IMR-90 (cell line): ENCODE measurements around the gene ACOX1. TPM values are rescaled to one million over a fixed set of nuclear protein-coding genes. Genes with fewer than 3 reads are reported as not detected.

Experiments
- ATAC-seq: fragments of 200-7000 bp; cut with Tn5 transposase; 2 replicates; pipeline ENCODE4 v1.9.1; 2020; ENCODE audit warnings: low read depth, mild to moderate bottlenecking, moderate library complexity
- BruUV-seq: library from RNA; stranded (reverse); fragments of 400-500 nt; replicated peaks from 2 replicates; lab custom pipeline; 2021; lab: Mats Ljungman, UMichigan
- CTCF ChIA-PET: fragments of 300-600 bp; formaldehyde crosslinking; extraction: SDS; loops from one replicate; lab custom pipeline; 2021; ENCODE audit warnings: antibody characterized with exemption; lab: Yijun Ruan, JAX
- POLR2A ChIA-PET: fragments of 300-600 bp; sonication (Branson Sonifier 250); formaldehyde crosslinking; loops from one replicate; lab custom pipeline; 2022; ENCODE audit warnings: antibody characterized with exemption; ENCODE audit not compliant: unreplicated experiment; lab: Charles Lee
- DNase-seq: peaks from one replicate; pipeline ENCODE4 v3.0.0; 2013
- H2AFZ ChIP-seq: replicated peaks from 2 replicates; pipeline ENCODE3; 2013; ENCODE audit warnings: low read length, mild to moderate bottlenecking; ENCODE audit not compliant: poor library complexity
- H2AK5ac ChIP-seq: 2 replicates; pipeline ENCODE4 v1.6.1; 2013; ENCODE audit warnings: low read depth, low read length, inconsistent platforms
- H2AK9ac ChIP-seq: replicated peaks from 2 replicates; pipeline ENCODE3; 2013; ENCODE audit warnings: mild to moderate bottlenecking, low read depth, low read length, moderate library complexity; ENCODE audit not compliant: poor library complexity
- H2BK120ac ChIP-seq: 2 replicates; pipeline ENCODE4 v1.6.1; 2013; ENCODE audit warnings: low read depth, low read length, inconsistent platforms
- H2BK15ac ChIP-seq: 3 replicates; pipeline ENCODE4 v1.6.1; 2013; ENCODE audit warnings: low read depth, low read length, inconsistent platforms
- H2BK20ac ChIP-seq: 2 replicates; pipeline ENCODE4 v1.6.1; 2013; ENCODE audit warnings: low read depth, mild to moderate bottlenecking, inconsistent platforms, low read length, moderate library complexity
- H2BK5ac ChIP-seq: 2 replicates; pipeline ENCODE4 v1.6.1; 2013; ENCODE audit warnings: mild to moderate bottlenecking, low read depth, low read length, inconsistent platforms; ENCODE audit not compliant: poor library complexity, severe bottlenecking
- H3K14ac ChIP-seq: replicated peaks from 2 replicates; pipeline ENCODE4 v1.6.1; 2013; ENCODE audit warnings: low read depth, low read length, inconsistent platforms
- H3K18ac ChIP-seq: 2 replicates; pipeline ENCODE4 v1.6.1; 2013; ENCODE audit warnings: low read depth, low read length, control low read depth
- H3K23ac ChIP-seq: 2 replicates; pipeline ENCODE4 v1.6.1; 2013; ENCODE audit warnings: low read depth, low read length, inconsistent platforms
- H3K27ac ChIP-seq: 2 replicates; pipeline ENCODE4 v1.5.1; 2013; ENCODE audit warnings: mild to moderate bottlenecking, control low read depth, low read length; ENCODE audit not compliant: insufficient read depth
- H3K27me3 ChIP-seq: 2 replicates; pipeline ENCODE4 v1.6.1; 2013; ENCODE audit warnings: low read length; ENCODE audit not compliant: control insufficient read depth, insufficient read depth
- H3K36me3 ChIP-seq: 2 replicates; pipeline ENCODE4 v1.6.1; 2013; ENCODE audit warnings: low read length, mixed read lengths; ENCODE audit not compliant: control insufficient read depth, insufficient read depth
- H3K4ac ChIP-seq: 2 replicates; pipeline ENCODE4 v1.6.1; 2013; ENCODE audit warnings: low read depth, low read length, inconsistent platforms
- H3K4me1 ChIP-seq: 2 replicates; pipeline ENCODE4 v1.6.1; 2013; ENCODE audit warnings: low read length, mixed read lengths; ENCODE audit not compliant: control insufficient read depth, insufficient read depth
- H3K4me2 ChIP-seq: 2 replicates; pipeline ENCODE4 v1.6.1; 2013; ENCODE audit warnings: low read depth, mild to moderate bottlenecking, control low read depth, low read length, moderate library complexity
- H3K4me3 ChIP-seq: 2 replicates; pipeline ENCODE4 v1.5.1; 2013; ENCODE audit warnings: low read depth, mild to moderate bottlenecking, control low read depth, low read length, moderate library complexity; ENCODE audit not compliant: insufficient read depth
- H3K56ac ChIP-seq: 2 replicates; pipeline ENCODE4 v1.6.1; 2013; ENCODE audit warnings: low read length, inconsistent platforms; ENCODE audit not compliant: insufficient read depth; ENCODE audit errors: extremely low read depth
- H3K79me1 ChIP-seq, 2 experiments: 2 replicates each; pipeline ENCODE4 v1.6.1; 2013; ENCODE audit warnings: low read length in 2 of 2, inconsistent platforms in 1 of 2, low read depth in 1 of 2
- H3K9ac ChIP-seq: 2 replicates; pipeline ENCODE4 v1.6.1; 2013; ENCODE audit warnings: low read depth, low read length, control low read depth
- H3K9me1 ChIP-seq: 2 replicates; pipeline ENCODE4 v1.6.1; 2013; ENCODE audit warnings: low read length, inconsistent platforms; ENCODE audit not compliant: insufficient read depth
- H3K9me3 ChIP-seq: 2 replicates; pipeline ENCODE4 v1.6.1; 2013; ENCODE audit warnings: low read length; ENCODE audit not compliant: control insufficient read depth, insufficient read depth
- H4K20me1 ChIP-seq: 2 replicates; pipeline ENCODE4 v1.6.1; 2013; ENCODE audit warnings: low read length, inconsistent platforms; ENCODE audit not compliant: insufficient read depth
- H4K5ac ChIP-seq: 2 replicates; pipeline ENCODE4 v1.6.1; 2013; ENCODE audit warnings: mild to moderate bottlenecking, low read depth, low read length, control low read depth
- H4K8ac ChIP-seq, 2 experiments: 2 replicates each; pipeline ENCODE4 v1.6.1; 2013; ENCODE audit warnings: low read depth in 2 of 2, low read length in 2 of 2, control low read depth in 1 of 2, inconsistent platforms in 1 of 2
- H4K91ac ChIP-seq: 2 replicates; pipeline ENCODE4 v1.6.1; 2013; ENCODE audit warnings: low read depth, low read length, inconsistent platforms; ENCODE audit not compliant: insufficient read depth
- BHLHE40 ChIP-seq: fragments of 150-350 bp; IDR thresholded peaks from 2 replicates; pipeline ENCODE4 v1.6.1; 2016; ENCODE audit warnings: mild to moderate bottlenecking, low read depth, low read length
- CEBPB ChIP-seq: IDR thresholded peaks from 2 replicates; pipeline ENCODE4 v1.6.1; 2012; ENCODE audit warnings: low read depth, low read length, improper control_type of control experiment
- CHD1 ChIP-seq: IDR thresholded peaks from 2 replicates; pipeline ENCODE4 v1.6.1; 2012; ENCODE audit warnings: low read depth, low read length, improper control_type of control experiment
- CTCF ChIP-seq: conservative IDR thresholded peaks from 2 replicates; pipeline ENCODE4 v1.5.1; 2012; ENCODE audit warnings: mild to moderate bottlenecking, low read depth, low read length, improper control_type of control experiment
- ELK1 ChIP-seq: fragments of 150-350 bp; IDR thresholded peaks from 2 replicates; pipeline ENCODE4 v1.6.1; 2016; ENCODE audit warnings: low read depth, mild to moderate bottlenecking, low read length, moderate library complexity, borderline replicate concordance
- FOS ChIP-seq: fragments of 150-350 bp; IDR thresholded peaks from 2 replicates; pipeline ENCODE4 v1.6.1; 2016; ENCODE audit warnings: low read depth, low read length
- MAFK ChIP-seq: IDR thresholded peaks from 2 replicates; pipeline ENCODE4 v1.6.1; 2012; ENCODE audit warnings: low read depth, low read length, improper control_type of control experiment
- MAZ ChIP-seq: IDR thresholded peaks from 2 replicates; pipeline ENCODE4 v1.6.1; 2012; ENCODE audit warnings: low read depth, mild to moderate bottlenecking, low read length, improper control_type of control experiment, moderate library complexity, borderline replicate concordance
- MXI1 ChIP-seq: IDR thresholded peaks from 2 replicates; pipeline ENCODE4 v1.6.1; 2012; ENCODE audit warnings: low read depth, mild to moderate bottlenecking, low read length, moderate library complexity, borderline replicate concordance
- NFE2L2 ChIP-seq: fragments of 150-350 bp; IDR thresholded peaks from 2 replicates; pipeline ENCODE4 v1.6.1; 2016; ENCODE audit warnings: low read depth, mild to moderate bottlenecking, low read length
- POLR2A ChIP-seq: IDR thresholded peaks from 2 replicates; pipeline ENCODE4 v1.6.1; 2012; ENCODE audit warnings: mild to moderate bottlenecking, low read depth, low read length
- RAD21 ChIP-seq: IDR thresholded peaks from 2 replicates; pipeline ENCODE4 v1.6.1; 2012; ENCODE audit warnings: low read length, improper control_type of control experiment
- RCOR1 ChIP-seq: IDR thresholded peaks from 2 replicates; pipeline ENCODE4 v1.6.1; 2012; ENCODE audit warnings: mild to moderate bottlenecking, low read length, improper control_type of control experiment; ENCODE audit not compliant: insufficient replicate concordance
- RFX5 ChIP-seq: IDR thresholded peaks from 2 replicates; pipeline ENCODE4 v1.8.0; 2012; ENCODE audit warnings: low read depth, mild to moderate bottlenecking, low read length, moderate library complexity
- SMC3 ChIP-seq: fragments of 150-350 bp; IDR thresholded peaks from 2 replicates; pipeline ENCODE4 v1.6.1; 2016; ENCODE audit warnings: low read depth, mild to moderate bottlenecking, antibody characterized with exemption, low read length, moderate library complexity
- USF2 ChIP-seq: fragments of 150-350 bp; IDR thresholded peaks from 2 replicates; pipeline ENCODE4 v1.6.1; 2017; ENCODE audit warnings: mild to moderate bottlenecking, antibody characterized with exemption, low read length, low read depth
- WGBS, 2 experiments: methylation state at CpG; one replicate each; pipeline versions ENCODE4 v1.1.5 to v1.1.7; 2013; ENCODE audit warnings: missing lambda C conversion rate in 2 of 2; ENCODE audit not compliant: insufficient read length in 1 of 2; ENCODE audit errors: extremely low coverage in 2 of 2; 5-methylcytosine and 5-hydroxymethylcytosine counted together
- dilution Hi-C: fragments of 300-500 bp; cut with HindIII; formaldehyde crosslinking; loops from one replicate; pipeline ENCODE4 v1.14.3; 2018; ENCODE audit warnings: low sequenced_read_pairs; ENCODE audit not compliant: unreplicated experiment
- in situ Hi-C: fragments of 300-500 bp; cut with MboI; formaldehyde crosslinking; loops from 3 replicates; pipeline ENCODE4 v1.14.3; 2019; ENCODE audit warnings: low sequenced_read_pairs, inconsistent platforms, mixed read lengths
- intact Hi-C: fragments of 100-400 bp; cut with micrococcal nuclease; formaldehyde crosslinking; loops from 2 replicates; pipeline ENCODE4 v1.10.0; 2022
- polyA plus RNA-seq, 3 experiments: library from polyadenylated mRNA; depleted of rRNA; stranded (reverse); fragments of >200 nt; gene quantifications; 2 replicates each; pipeline ENCODE4 v1.2.3, GENCODE V29; 2012; ENCODE audit warnings: low replicate concordance in 1 of 3
- total RNA-seq: library from RNA; depleted of rRNA; stranded (reverse); fragments of >200 nt; gene quantifications from 2 replicates; pipeline ENCODE4 v1.2.3, GENCODE V29; 2012

ACOX1 gene
- total and polyA plus RNA-seq, 2 of the 4 experiments (the other 2 are of a cell fraction): 16.1 to 94.8 TPM

GRCh38 chr17:76008208-76008607, 29.2 kb upstream of the ACOX1 start:
- H3K4ac ChIP-seq: no peak overlapping the region
- no peaks in the 10 kb centered on the region for H3K27me3 ChIP-seq
- no peak overlapping the region for H4K5ac ChIP-seq
- H3K4me1 ChIP-seq: peaks cover 7% of the 10 kb centered on the region
- dilution Hi-C loops: no loop called here
- intact Hi-C loops: loop anchor here (5.0 kb wide), 1 partner anchor 289 kb away; no protein-coding TSS in a partner anchor
- ChIA-PET POLR2A (no interaction called here), CTCF (no interaction called here)
- no peak overlapping the region for H2AFZ ChIP-seq
- H3K23ac ChIP-seq: no peak overlapping the region
- ATAC-seq: no peak
- 95% methylated on average over 35 of the region's 36 CpGs; no CpG with 5 or more reads in 1 of the 2 experiments for WGBS, 2 experiments
- in situ Hi-C loops: loop anchor here (5.0 kb wide), 1 partner anchor 96 kb away; no protein-coding TSS in a partner anchor
- peaks cover 0 to 3% of the 10 kb centered on the region in 2 experiments; a peak in 1 of 4 replicates for H3K79me1 ChIP-seq
- no peak overlapping the region for H2BK15ac ChIP-seq
- no peak overlapping the region for H2AK9ac ChIP-seq
- no peak overlapping the region for H3K56ac ChIP-seq
- no peak overlapping the region for H2BK120ac ChIP-seq
- no peak overlapping the region for H3K4me3 ChIP-seq
- H2BK5ac ChIP-seq: no peak overlapping the region
- H4K8ac ChIP-seq: no peak overlapping the region
- no peaks in the 10 kb centered on the region for H3K36me3 ChIP-seq
- no peak overlapping the region for H2AK5ac ChIP-seq
- BruUV-seq: no TSS peak
- H3K9ac ChIP-seq: no peak overlapping the region
- TF ChIP-seq RAD21 (no peak), CEBPB (no peak), ELK1 (no peak), MXI1 (no peak), RFX5 (no peak), NFE2L2 (no peak), FOS (no peak), MAZ (no peak), POLR2A (no peak), CHD1 (no peak), CTCF (no peak), SMC3 (no peak), USF2 (no peak), RCOR1 (no peak), BHLHE40 (no peak), MAFK (no peak)
- H3K27ac ChIP-seq: no peak overlapping the region
- H4K91ac ChIP-seq: no peak overlapping the region
- H2BK20ac ChIP-seq: no peak overlapping the region
- H3K9me1 ChIP-seq: no peaks in the 10 kb centered on the region
- no peak overlapping the region for H3K14ac ChIP-seq
- no peaks in the 10 kb centered on the region for H4K20me1 ChIP-seq
- DNase-seq: no peak
- no peak overlapping the region for H3K4me2 ChIP-seq
- no peaks in the 10 kb centered on the region for H3K9me3 ChIP-seq
- no peak overlapping the region for H3K18ac ChIP-seq
